Smooth muscle cell (in vitro differentiated cells): ENCODE measurements around the gene MIGA1. TPM values are rescaled to one million over a fixed set of nuclear protein-coding genes. Genes with fewer than 3 reads are reported as not detected.
A peak's percentile ranks its signal among the peaks of the same experiment; 100 is the strongest.

Experiments used
- DNase-seq: peaks from one replicate; lab custom pipeline; 2025; ENCODE audit not compliant: unreplicated experiment; lab: John Stamatoyannopoulos, UW
- H2AFZ ChIP-seq: fragments of 200-600 bp; sonication (generic); 2 replicates; pipeline ENCODE4 v1.6.0; 2016; ENCODE audit warnings: antibody characterized with exemption, low read depth, mild to moderate bottlenecking
- H3F3A ChIP-seq: fragments of 200-600 bp; sonication (generic); 2 replicates; pipeline ENCODE4 v1.6.0; 2017; ENCODE audit warnings: antibody characterized with exemption, low read depth
- H3K27ac ChIP-seq: fragments of 200-600 bp; sonication (generic); 2 replicates; pipeline ENCODE4 v1.5.1; 2016; ENCODE audit warnings: low read depth, mild to moderate bottlenecking
- H3K27me3 ChIP-seq: fragments of 200-600 bp; sonication (generic); 2 replicates; pipeline ENCODE4 v1.6.1; 2016; ENCODE audit warnings: low read depth, mild to moderate bottlenecking
- H3K36me3 ChIP-seq: fragments of 200-600 bp; sonication (generic); 2 replicates; pipeline ENCODE4 v1.5.1; 2016; ENCODE audit warnings: low read depth
- H3K4me1 ChIP-seq: fragments of 200-600 bp; sonication (generic); 2 replicates; pipeline ENCODE4 v1.5.1; 2016; ENCODE audit warnings: low read depth
- H3K4me2 ChIP-seq: fragments of 200-600 bp; sonication (generic); 2 replicates; pipeline ENCODE4 v1.6.0; 2016; ENCODE audit warnings: mild to moderate bottlenecking
- H3K4me3 ChIP-seq: fragments of 200-600 bp; sonication (generic); 2 replicates; pipeline ENCODE4 v1.5.1; 2016; ENCODE audit warnings: mild to moderate bottlenecking
- H3K79me2 ChIP-seq: fragments of 200-600 bp; sonication (generic); 2 replicates; pipeline ENCODE4 v1.6.0; 2016; ENCODE audit warnings: low read depth, mild to moderate bottlenecking
- H3K9ac ChIP-seq: fragments of 200-600 bp; sonication (generic); 2 replicates; pipeline ENCODE4 v1.6.0; 2016; ENCODE audit warnings: low read depth
- H3K9me3 ChIP-seq: fragments of 200-600 bp; sonication (generic); replicated peaks from 2 replicates; pipeline ENCODE4 v1.5.1; 2016; ENCODE audit warnings: low read depth
- H4K20me1 ChIP-seq: fragments of 200-600 bp; sonication (generic); 2 replicates; pipeline ENCODE4 v1.6.0; 2016; ENCODE audit warnings: low read depth
- WGBS: methylation state at CpG from one replicate; pipeline ENCODE4 v1.1.7; 2016; ENCODE audit warnings: low lambda C conversion rate; 5-methylcytosine and 5-hydroxymethylcytosine counted together
- polyA plus RNA-seq: library from polyadenylated mRNA; unstranded; fragments of >200 nt; fragmentation: Nextera tagmentation; extraction: Ambion mirVana; gene quantifications from 2 replicates; pipeline ENCODE4 v1.2.1, GENCODE V29; 2016
- total RNA-seq: library from RNA; depleted of rRNA; stranded (reverse); fragments of >200 nt; gene quantifications from 2 replicates; pipeline ENCODE4 v1.2.3, GENCODE V29; 2014
- TF ChIP-seq, protein P1 (sequence below): fragments of 200-600 bp; sonication (generic); IDR thresholded peaks from 2 replicates; pipeline ENCODE4 v1.5.1; 2017; ENCODE audit warnings: borderline replicate concordance, mild to moderate bottlenecking, antibody characterized with exemption; ENCODE audit not compliant: insufficient read depth, poor library complexity, severe bottlenecking

Gene MIGA1
- total and polyA plus RNA-seq, 2 experiments from 2014 or later: 6.6 to 22.7 TPM

DNA sequence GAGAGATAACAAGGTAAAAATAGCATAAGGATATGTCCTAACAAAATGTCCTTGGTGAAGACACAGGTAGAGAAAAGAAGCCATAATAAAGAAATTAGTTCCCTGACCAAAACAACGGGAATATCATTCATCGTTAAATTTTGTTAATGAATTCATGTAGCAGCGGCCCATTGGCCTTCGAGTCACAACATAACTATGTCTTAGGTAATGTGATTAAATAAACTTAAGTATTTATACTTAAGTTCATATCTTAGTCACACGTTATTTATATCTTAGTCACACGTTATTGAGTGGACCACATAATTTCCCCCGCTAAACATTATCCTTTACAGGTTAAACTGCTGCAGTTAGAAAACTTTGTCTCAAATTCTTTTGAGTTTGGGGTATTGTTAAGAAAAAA is 110.2 kb downstream of the MIGA1 start:
- Histone ChIP-seq H3K79me2 (peaks cover 50% of the 10 kb centered on the region), H3F3A (peaks cover 3% of the 10 kb centered on the region), H4K20me1 (peaks cover 11% of the 10 kb centered on the region), H3K27me3 (no peaks in the 10 kb centered on the region), H3K4me3 (peak overlapping the region; percentile 90), H3K4me2 (peak overlapping the region; percentile 98), H3K9ac (peak overlapping the region; percentile 95), H2AFZ (peak overlapping the region; percentile 18), H3K9me3 (no peaks in the 10 kb centered on the region), H3K36me3 (no peaks in the 10 kb centered on the region), H3K27ac (peak overlapping the region; percentile 96), H3K4me1 (peaks cover 16% of the 10 kb centered on the region)
- no peak for DNase-seq
- 9% methylated on average over 7 of the region's 7 CpGs for WGBS
- TF ChIP-seq, protein P1, sequence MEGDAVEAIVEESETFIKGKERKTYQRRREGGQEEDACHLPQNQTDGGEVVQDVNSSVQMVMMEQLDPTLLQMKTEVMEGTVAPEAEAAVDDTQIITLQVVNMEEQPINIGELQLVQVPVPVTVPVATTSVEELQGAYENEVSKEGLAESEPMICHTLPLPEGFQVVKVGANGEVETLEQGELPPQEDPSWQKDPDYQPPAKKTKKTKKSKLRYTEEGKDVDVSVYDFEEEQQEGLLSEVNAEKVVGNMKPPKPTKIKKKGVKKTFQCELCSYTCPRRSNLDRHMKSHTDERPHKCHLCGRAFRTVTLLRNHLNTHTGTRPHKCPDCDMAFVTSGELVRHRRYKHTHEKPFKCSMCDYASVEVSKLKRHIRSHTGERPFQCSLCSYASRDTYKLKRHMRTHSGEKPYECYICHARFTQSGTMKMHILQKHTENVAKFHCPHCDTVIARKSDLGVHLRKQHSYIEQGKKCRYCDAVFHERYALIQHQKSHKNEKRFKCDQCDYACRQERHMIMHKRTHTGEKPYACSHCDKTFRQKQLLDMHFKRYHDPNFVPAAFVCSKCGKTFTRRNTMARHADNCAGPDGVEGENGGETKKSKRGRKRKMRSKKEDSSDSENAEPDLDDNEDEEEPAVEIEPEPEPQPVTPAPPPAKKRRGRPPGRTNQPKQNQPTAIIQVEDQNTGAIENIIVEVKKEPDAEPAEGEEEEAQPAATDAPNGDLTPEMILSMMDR: no peak

DNA sequence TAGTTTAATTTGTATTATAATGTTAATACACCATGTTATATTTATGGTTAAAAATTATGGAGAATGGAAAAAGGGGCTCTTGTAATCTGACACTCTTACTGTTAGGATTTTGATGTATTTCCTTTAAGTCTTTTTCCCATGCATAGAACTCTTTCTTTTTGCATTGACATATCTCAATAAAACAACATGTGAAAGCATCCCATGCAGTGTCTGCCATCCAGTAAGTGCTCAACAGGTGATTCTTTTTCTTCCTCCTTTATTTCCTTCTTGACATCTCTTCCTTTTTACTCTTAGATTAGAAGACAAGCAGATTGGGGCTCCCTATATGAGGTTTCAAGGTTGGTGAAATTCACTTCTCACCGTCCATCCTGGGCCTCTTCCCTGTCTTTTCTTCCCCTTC is 111.8 kb downstream of the MIGA1 start:
- no peak for DNase-seq
- H3K4me1 ChIP-seq: peaks cover 16% of the 10 kb centered on the region
- peaks cover 59% of the 10 kb centered on the region for H3K79me2 ChIP-seq
- H3K4me2 ChIP-seq: peak overlapping the region; percentile 98
- peaks cover 19% of the 10 kb centered on the region for H4K20me1 ChIP-seq
- no peak overlapping the region for H3K4me3 ChIP-seq
- H3F3A ChIP-seq: peaks cover 3% of the 10 kb centered on the region
- no peaks in the 10 kb centered on the region for H3K36me3 ChIP-seq
- no peak overlapping the region for H2AFZ ChIP-seq
- no peaks in the 10 kb centered on the region for H3K9me3 ChIP-seq
- 95% methylated on average over 1 of the region's 1 CpG for WGBS
- no peak overlapping the region for H3K27ac ChIP-seq
- TF ChIP-seq, protein P1: no peak
- no peak overlapping the region for H3K9ac ChIP-seq
- H3K27me3 ChIP-seq: no peaks in the 10 kb centered on the region

DNA sequence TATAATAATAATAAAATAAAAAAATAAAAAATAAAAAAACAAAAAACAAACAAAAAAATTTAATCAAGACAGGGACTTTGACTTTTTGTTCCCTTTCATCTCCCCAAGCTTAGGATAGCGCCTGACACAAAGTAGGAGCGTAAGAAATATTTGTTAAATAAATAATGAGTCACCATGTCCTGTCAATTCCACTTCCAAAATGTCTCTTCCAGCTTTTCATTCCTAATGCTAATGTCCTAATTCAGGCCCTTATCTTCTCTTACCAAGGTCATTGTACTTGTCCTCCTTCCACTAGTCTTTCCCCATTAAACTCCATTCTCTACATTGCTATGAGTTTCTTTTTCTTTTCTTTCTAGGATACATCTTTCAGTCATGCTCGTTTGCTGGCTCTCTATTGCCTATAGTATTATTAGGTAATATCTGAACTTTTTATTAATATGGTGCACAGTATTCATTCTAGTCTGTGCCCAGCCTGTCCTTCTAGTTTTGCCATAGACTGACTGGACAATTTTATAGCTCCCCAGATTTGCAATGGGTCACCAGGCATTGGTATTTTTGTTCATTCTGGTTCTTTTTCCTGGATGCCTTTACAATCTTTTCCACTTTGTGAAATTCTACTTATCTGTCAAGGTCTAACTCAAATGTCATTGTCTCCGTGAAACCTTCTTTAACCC is 120.3 kb downstream of the MIGA1 start:
- no peak for DNase-seq
- 86% methylated on average over 4 of the region's 4 CpGs for WGBS
- H3F3A ChIP-seq: no peaks in the 10 kb centered on the region
- TF ChIP-seq, protein P1: no peak
- no peak overlapping the region for H3K4me3 ChIP-seq
- H3K36me3 ChIP-seq: no peaks in the 10 kb centered on the region
- no peak overlapping the region for H2AFZ ChIP-seq
- no peaks in the 10 kb centered on the region for H3K27me3 ChIP-seq
- H3K27ac ChIP-seq: no peak overlapping the region
- no peaks in the 10 kb centered on the region for H3K4me1 ChIP-seq
- peaks cover 36% of the 10 kb centered on the region for H4K20me1 ChIP-seq
- H3K9ac ChIP-seq: no peak overlapping the region
- H3K79me2 ChIP-seq: peaks cover 41% of the 10 kb centered on the region
- H3K4me2 ChIP-seq: no peak overlapping the region
- no peaks in the 10 kb centered on the region for H3K9me3 ChIP-seq

DNA sequence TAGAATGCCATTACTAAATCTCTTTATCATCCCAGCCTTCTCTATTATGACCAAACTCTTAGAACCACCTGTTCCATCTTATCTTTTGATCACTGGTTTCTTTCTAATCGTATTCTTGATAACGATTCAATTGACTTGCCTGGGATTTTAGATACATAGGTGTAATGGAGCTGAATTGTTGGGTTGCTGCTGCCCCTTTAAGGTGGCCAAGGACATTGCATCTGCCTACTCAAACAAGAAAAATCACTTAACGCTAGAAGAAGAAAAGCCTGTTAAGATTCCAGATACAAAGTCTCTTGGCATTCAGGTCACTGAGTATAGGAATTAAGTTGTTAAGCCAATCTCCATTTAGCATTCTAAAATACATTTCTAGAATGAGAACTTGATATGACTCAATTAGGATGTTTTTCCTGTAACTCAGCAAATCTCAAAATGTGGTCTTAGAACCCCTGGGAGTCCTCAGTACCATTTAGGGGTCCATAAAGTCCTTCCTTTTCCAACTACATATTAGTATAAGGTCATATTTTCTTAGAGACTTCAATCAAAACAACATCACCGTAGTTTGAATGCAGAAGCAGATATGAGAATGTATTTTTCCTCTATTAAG is 121.3 kb downstream of the MIGA1 start:
- H3K27me3 ChIP-seq: no peaks in the 10 kb centered on the region
- H3K27ac ChIP-seq: no peak overlapping the region
- H3K4me2 ChIP-seq: no peak overlapping the region
- no peaks in the 10 kb centered on the region for H3K9me3 ChIP-seq
- peaks cover 36% of the 10 kb centered on the region for H3K79me2 ChIP-seq
- peaks cover 29% of the 10 kb centered on the region for H4K20me1 ChIP-seq
- H3K9ac ChIP-seq: no peak overlapping the region
- H3K36me3 ChIP-seq: no peaks in the 10 kb centered on the region
- DNase-seq: no peak
- WGBS: 49% methylated on average over 4 of the region's 4 CpGs
- H3K4me3 ChIP-seq: no peak overlapping the region
- H2AFZ ChIP-seq: no peak overlapping the region
- no peaks in the 10 kb centered on the region for H3K4me1 ChIP-seq
- no peaks in the 10 kb centered on the region for H3F3A ChIP-seq
- TF ChIP-seq, protein P1: peak; percentile 36
